ENCODE results near the gene EPHA5. TPM values are rescaled to one million over a fixed set of nuclear protein-coding genes. Genes with fewer than 3 reads are reported as not detected.

EPHA5 gene
- total RNA-seq, 1 experiment from 2014 or later = 1.9 TPM

GRCh38 chr4:65296246-65296645, 374.0 kb downstream of the EPHA5 start:
- no TSS peak for BruUV-seq (replicated peaks)
- Histone ChIP-seq H3K9me3 (ENCODE audit: control insufficient read depth, insufficient read depth, low read depth, low read length) (no peaks in the 10 kb centered on the region), H3K27ac (ENCODE audit: low read length) (no peak overlapping the region), H3K36me3 (ENCODE audit: control insufficient read depth, insufficient read depth, low read length) (no peaks in the 10 kb centered on the region), H3K27me3 (ENCODE audit: control insufficient read depth, insufficient read depth, low read length) (no peaks in the 10 kb centered on the region), H3K4me3 (ENCODE audit: low read depth in 2 of 2, low read length in 2 of 2) (no peak overlapping the region), H3K4me1 (ENCODE audit: control insufficient read depth, insufficient read depth, low read length) (no peaks in the 10 kb centered on the region)
- no peak for ATAC-seq
- ChIA-PET CTCF (no interaction called here), POLR2A (no interaction called here)
- TF ChIP-seq CTCF (IDR thresholded peaks at IDR 0.05) = no peak
- no peak for DNase-seq (ENCODE audit: low read depth, low spot score)
- in situ Hi-C loops (cut with HindIII; ENCODE audit: low pct_unique_long_range_greater_than_20kb, low sequenced_read_pairs) (no loop called here), intact Hi-C loops (cut with micrococcal nuclease; ENCODE audit: unreplicated experiment) (no loop called here)

- TF ChIP-seq CTCF (IDR thresholded peaks at IDR 0.05) (no peak), POLR2AphosphoS5 (IDR thresholded peaks at IDR 0.05; ENCODE audit: low read depth, low read length) (no peak), SIN3A (IDR thresholded peaks at IDR 0.05; ENCODE audit: borderline replicate concordance, insufficient read depth, low read depth, low read length) (no peak), TCF7L2 (IDR thresholded peaks at IDR 0.05; ENCODE audit: low read depth, low read length) (no peak), REST (IDR thresholded peaks at IDR 0.05; ENCODE audit: insufficient read depth in 1 of 2, low read depth in 2 of 2, low read length in 1 of 2) (no peak)
- Histone ChIP-seq H3K9me3 (ENCODE audit: control insufficient read depth, insufficient read depth, low read depth, low read length) (0 out of 2 replicates have a peak, but pooled peaks cover 3% of the 10 kb centered on the region), H3K27me3 (ENCODE audit: control insufficient read depth, insufficient read depth, low read length) (no peaks in the 10 kb centered on the region), H3K4me3 (ENCODE audit: low read depth in 2 of 2, low read length in 2 of 2) (no peak overlapping the region), H3K36me3 (ENCODE audit: control insufficient read depth, insufficient read depth, low read length) (no peaks in the 10 kb centered on the region), H3K4me1 (ENCODE audit: control insufficient read depth, insufficient read depth, low read length) (no peaks in the 10 kb centered on the region), H3K27ac (ENCODE audit: low read length) (no peak overlapping the region)
- POLR2A ChIA-PET = no interaction called here
- in situ Hi-C loops (cut with HindIII; ENCODE audit: low pct_unique_long_range_greater_than_20kb, low sequenced_read_pairs) = no loop called here
- CTCF ChIA-PET = interaction anchor here (0.6 kb wide), 1 partner anchor 173 kb away, joined by 7 read pairs; no protein-coding TSS in a partner anchor
- DNase-seq (ENCODE audit: low read depth, low spot score) (no peak), ATAC-seq (no peak)
- BruUV-seq (replicated peaks) = no TSS peak
- intact Hi-C loops (cut with micrococcal nuclease; ENCODE audit: unreplicated experiment) = no loop called here
Measured at GRCh38 chr4:65287071-65287470, 383.2 kb downstream of the EPHA5 start.
